Measurements from ENCODE around the gene PLEKHG2.

PLEKHG2 gene

GRCh38 chr19:39406656-39407409 lies 5.6 kb upstream of the PLEKHG2 start, which contains the start of gene ZFP36:
TSS of gene ZFP36 (plus strand) at chr19:39406847. CDS start at chr19:39406905, 58 bp downstream.
- DNase-seq: peak; percentile 93

GRCh38 chr19:39407410-39407659 lies 5.1 kb upstream of the PLEKHG2 start:
- DNase-seq: no peak

GRCh38 chr19:39407660-39408391 lies 4.6 kb upstream of the PLEKHG2 start:
- DNase-seq: peak; percentile 79

GRCh38 chr19:39408392-39409207 lies 3.9 kb upstream of the PLEKHG2 start:
- DNase-seq: peak; percentile 67

- peak; percentile 97 for DNase-seq
Measured at GRCh38 chr19:39409208-39410016, 3.1 kb upstream of the PLEKHG2 start.

DNA sequence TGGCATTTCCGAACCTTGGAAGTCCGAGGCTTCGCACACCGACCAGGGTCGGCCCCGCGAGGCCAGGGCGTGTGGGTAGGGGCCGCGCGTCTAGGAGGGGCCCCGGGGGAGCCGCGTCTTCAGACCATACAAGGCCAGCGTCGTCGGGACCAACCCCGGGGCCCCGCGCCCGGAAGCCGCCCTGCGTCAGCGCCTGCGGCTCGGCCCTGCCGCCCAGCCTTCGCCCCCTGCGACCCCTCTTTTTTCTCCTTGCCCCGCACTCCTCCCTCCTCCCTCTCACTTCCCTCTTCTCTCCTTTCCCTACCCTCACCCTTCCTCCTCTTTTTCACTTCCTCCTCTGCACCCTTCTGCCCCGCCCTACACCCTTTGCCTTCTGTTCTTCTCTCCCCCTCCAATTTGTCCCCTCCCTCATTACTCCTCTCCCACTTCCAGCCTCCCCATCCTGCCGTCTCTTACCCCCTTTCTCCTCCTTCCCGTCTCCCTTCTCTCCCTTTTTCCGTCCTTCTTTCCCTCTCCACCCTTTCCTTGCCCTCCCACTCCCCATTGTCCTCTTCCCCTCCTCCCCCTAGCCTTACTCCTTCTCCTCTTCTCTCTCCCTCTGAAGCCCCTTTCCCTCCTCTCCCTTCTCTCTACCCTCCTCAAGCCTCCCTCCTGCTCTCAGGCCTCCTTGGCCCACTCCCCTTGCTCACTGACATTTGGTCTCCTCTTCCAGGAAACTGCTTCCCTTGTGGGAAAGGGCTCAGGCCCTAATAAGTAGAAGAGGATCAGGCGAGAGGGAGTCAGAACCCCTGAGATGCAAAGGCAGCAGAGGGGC lies 2.2 kb upstream of the PLEKHG2 start:
- peak; percentile 93 for DNase-seq

- DNase-seq: no peak
Measured at GRCh38 chr19:39410831-39411080, 1.7 kb upstream of the PLEKHG2 start.

- peak; percentile 77 for DNase-seq
Measured at GRCh38 chr19:39411081-39411831, 1.2 kb upstream of the PLEKHG2 start.

- DNase-seq: peak; percentile 92
Measured at GRCh38 chr19:39411832-39412099, 703 bp upstream of the PLEKHG2 start.

GRCh38 chr19:39412867-39413271 lies 400 bp downstream of the PLEKHG2 start:
- no peak for DNase-seq

DNA sequence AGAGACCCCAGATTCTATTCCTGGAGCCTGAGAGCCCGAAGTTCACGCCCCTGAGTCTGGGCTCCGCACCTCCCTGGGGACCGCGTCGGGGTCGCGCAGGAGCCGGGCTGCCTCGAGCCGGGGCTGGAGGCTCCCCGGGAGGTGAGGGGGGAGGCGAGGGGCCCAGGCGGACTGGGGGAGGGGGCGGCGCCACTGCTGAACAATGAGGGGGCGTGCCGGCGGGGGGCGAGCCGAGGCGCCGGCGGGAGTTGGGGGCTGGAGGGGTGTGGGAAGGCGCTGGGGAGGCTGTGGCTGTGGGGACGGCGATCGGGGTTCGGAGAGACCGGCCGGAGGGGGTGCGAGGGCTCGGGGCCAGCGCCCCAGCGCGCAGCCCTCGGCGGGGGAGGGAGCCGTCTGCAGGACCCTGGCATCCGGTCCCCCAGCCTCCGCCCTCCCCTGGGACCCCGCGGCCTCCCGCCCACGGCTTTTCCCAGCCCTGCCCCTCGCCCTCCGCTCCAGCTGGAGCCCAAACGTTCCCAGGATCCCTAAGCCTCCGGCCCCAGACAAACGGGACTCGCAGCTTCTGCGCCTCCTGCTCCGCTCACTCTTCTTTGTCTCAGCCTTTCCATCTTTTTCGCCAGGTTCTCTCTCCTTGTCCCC lies 922 bp downstream of the PLEKHG2 start:
- peak; percentile 46 for DNase-seq

GRCh38 chr19:39413911-39414608 lies 1.6 kb downstream of the PLEKHG2 start:
- no peak for DNase-seq

GRCh38 chr19:39415111-39416046 lies 2.9 kb downstream of the PLEKHG2 start:
- DNase-seq: no peak

DNA sequence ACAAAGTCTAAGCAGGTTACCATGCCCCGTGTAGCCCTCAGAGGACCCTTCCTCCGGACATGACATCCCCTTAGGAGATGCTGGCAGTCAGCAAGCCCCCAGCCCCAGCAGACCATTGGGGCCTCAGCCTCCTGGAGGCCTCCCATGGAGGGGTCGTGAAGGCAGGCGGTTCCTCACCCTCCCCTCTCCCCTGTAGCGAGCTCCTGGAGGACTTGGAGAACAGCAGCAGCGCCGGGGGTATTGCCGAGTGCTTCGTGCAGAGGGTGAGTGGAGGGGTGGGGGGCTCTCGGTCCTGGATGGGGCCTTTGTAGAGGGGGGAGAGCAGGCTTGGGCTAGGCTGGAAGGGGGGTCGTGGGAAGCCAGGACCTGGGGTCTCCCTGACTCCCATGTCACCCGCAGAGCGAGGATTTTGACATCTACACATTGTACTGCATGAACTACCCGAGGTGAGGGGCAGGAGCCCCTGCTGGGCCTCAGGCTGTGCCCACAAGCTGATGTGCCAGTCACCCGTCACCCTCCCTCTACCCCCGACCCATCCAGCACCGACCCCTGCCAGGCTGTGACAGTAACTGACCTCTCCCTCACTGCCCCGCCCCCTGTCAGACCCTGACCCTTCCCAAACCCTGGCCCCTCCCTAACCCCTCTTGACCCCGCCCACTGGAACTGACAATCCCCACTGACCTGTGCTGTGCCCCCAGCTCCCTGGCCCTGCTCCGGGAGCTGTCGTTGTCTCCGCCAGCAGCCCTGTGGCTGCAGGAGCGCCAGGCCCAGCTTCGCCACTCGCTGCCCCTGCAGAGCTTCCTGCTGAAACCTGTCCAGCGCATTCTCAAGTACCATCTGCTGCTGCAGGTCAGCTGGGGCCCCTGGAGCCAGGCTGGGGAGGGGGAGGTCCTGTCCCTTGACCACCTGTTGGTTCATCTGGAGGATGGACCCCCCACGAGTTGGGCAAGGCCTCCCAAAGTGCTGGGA lies 4.0 kb downstream of the PLEKHG2 start:
- no peak for DNase-seq

GRCh38 chr19:39417463-39418181 lies 5.2 kb downstream of the PLEKHG2 start:
- DNase-seq: no peak

DNA sequence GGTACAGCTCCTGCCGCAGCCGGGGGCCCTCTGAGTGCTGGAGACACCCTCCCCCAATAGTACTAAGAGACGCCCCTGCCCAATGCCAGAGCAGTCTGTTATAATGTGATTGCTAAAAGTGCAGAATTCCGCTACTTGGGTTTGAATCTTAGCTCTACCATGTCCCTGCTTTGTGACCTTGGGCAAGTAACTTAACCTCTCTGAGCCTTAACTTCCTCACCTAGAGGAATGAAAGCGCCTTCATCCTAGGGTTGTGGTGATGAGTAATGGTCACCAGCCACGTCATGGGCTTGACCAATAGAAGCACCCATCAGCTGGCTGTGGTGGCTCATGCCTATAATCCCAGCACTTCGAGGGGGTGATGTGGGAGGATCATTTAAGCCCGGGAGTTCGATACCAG lies 6.5 kb downstream of the PLEKHG2 start:
- no peak for DNase-seq

- DNase-seq: no peak
Measured at GRCh38 chr19:39420769-39421168, 8.3 kb downstream of the PLEKHG2 start.

All from CD4-positive, alpha-beta T cell treated with Interleukin-15 for 1 hour (primary cell).